HG03571 (cell line): Measurements from ENCODE around the gene ZNF148.

Source experiments
- ATAC-seq: cut with Tn5 transposase; IDR thresholded peaks from one replicate; pipeline ENCODE4 v1.9.1; 2021; ENCODE audit not compliant: unreplicated experiment

The ZNF148 gene

DNA sequence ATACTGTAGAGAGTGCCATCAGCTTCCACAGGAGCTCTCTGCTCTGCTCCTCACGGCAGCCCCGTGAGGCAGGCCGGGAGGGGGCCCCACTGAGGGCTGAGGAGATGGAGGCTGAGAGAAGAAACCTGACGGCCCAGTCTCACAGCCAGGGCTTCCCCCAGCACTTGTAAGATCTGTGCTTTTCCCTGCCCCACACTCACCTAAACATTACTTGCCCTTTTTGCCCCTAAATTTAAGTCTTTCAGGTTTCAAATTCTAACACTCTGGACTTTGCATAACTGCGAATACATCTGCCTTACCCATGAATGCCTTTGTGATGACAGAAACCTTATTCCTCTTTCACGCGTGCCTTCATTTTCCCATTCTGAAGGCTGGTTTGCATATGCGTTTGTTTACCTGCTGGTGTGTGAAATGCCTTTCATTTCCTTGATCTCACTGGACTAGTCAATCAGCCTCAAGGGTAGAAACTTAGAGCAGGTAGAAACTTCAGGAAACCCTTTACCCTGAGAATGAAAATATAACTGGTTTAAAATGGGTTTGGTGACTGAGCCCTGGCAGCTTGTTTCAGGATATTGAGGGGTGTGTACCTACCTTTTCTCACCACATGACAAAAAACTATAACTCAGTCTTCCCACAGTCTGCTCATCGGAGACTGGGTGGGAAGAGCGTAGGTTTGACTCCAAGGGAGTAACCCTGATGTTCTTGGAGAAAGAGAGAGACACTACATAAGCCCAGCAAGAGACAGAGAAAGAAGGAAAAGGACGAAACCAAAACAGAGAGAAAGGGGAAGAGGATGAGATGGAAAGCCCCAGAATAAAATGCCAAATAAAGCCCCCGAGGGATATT lies 182.7 kb downstream of the ZNF148 start:
- ATAC-seq: peak; percentile 58

DNA sequence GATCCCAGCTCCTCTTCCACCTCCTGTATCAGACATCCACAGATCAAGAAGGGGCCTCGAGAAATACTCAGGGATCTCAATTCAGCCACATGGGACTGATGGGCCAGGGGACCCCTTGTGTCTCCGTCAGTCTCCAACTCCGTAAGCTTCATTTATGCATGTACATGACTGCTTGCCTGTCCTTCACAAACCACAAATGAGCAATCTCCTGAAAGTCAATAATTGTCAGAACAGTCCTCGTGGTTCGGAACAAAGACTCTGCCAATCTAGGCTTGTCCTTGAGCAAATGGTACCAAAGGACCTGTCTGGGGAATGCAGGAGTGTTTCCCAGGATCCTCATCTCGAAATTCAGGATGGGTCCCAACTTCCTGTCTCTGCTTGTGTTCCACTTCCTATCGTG lies 183.4 kb downstream of the ZNF148 start:
- ATAC-seq: no peak

DNA sequence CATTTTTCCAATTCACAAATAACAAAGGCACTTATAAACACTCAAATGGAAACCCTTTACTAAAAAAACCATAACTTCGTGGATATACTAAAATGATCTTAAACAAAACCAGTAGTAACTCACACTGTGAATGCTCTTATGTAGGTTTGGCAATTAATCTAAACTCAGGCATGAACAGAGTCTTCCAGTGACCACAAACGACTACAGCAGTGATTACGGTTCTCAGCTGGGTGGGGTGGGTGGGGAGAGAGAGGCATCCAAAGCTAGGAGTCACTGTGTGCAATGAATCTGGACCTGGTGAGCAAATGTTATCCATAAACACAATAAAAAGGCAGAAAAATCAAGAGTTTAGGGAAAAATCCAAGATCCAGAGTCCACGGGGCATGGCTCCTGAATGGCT lies 183.9 kb downstream of the ZNF148 start:
- ATAC-seq: no peak

DNA sequence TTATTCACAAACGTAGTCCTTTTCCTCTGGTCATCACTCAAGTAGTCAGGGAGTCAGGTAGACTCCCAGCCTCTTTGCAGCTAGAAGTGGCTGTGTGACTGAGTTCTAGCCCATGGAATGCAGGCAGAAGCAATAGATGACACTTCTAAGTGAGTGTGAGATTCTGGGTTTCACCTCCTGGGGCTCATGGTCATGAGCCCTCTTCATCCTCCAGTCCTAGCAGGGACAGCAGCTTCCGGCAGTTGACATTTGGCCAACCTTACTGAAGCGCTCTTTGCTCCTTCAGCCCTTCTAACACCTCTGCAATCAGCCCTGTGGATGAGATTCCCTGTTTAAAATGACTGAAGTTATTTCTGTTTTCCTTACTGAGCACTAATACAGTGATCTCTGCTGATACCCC lies 184.3 kb downstream of the ZNF148 start:
- no peak for ATAC-seq

DNA sequence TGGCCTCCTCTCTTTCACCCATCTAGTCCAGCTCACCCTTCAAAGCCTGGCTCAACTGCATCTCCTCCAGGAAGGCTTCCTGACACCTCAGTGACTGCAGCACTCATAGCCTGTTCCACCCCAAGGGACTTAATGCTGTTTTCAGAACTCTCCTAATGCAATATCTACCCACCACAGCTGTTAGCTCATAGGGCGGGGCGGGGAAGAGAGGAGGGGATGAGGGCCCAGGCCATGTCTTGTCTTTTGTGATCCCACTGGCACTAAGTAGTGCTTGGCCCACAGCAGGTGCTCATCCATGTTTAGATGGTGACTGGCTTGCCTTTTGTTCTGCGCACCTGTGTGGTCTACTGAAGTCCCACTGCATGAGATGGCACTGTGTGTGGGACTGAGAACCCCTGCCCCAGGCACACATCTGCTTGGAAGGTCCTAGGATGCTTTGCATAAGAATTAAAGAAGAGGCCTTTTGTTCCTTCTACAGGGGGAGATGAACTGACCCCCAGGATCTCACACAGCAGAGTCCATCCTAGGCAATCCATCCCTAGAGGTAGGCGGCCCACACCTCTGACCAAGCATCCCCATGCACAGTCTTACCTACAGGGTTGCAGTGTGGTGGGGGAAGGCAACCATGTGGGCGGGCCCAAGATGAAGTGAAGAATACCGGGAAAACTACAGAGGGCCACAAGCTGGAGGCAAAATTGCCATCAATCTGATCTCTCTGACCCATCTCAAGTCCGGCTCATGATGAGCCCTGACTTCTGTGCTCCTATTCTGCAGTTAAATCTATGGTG lies 185.6 kb downstream of the ZNF148 start:
- no peak for ATAC-seq

DNA sequence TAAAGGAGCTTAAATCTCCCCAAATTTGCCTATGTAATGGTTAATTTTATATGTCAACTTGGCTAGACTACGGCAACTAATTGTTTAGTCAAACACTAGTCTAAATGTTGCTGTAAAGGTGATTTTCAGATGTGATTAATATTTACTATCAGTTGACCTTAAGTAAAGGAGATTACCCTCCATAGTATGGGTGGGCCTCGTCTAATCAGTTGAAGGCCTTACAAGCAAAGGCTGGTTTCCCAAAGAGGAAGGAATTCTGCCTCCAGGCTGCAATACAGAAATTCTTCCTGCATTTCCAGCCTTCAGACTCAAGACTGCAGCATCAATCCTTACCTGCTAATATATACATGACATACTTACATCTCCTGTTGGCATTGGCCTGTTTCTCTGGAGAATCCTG lies 186.2 kb downstream of the ZNF148 start:
- ATAC-seq: no peak

DNA sequence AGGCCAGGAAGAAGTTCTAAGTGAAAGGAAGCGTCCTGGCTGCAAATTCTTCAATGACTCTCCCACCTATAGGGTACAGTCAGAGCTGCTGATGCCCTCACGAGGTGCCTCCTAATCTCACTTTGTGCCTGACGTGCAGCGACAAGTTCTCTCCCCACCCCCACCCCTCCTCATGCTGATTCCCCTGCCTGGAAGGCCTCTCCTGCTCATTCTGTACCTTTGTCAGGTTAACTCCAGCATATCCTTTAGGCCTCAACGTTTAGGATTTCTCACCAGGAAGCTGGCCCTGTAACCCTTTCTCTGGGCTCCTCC lies 187.6 kb downstream of the ZNF148 start:
- no peak for ATAC-seq

DNA sequence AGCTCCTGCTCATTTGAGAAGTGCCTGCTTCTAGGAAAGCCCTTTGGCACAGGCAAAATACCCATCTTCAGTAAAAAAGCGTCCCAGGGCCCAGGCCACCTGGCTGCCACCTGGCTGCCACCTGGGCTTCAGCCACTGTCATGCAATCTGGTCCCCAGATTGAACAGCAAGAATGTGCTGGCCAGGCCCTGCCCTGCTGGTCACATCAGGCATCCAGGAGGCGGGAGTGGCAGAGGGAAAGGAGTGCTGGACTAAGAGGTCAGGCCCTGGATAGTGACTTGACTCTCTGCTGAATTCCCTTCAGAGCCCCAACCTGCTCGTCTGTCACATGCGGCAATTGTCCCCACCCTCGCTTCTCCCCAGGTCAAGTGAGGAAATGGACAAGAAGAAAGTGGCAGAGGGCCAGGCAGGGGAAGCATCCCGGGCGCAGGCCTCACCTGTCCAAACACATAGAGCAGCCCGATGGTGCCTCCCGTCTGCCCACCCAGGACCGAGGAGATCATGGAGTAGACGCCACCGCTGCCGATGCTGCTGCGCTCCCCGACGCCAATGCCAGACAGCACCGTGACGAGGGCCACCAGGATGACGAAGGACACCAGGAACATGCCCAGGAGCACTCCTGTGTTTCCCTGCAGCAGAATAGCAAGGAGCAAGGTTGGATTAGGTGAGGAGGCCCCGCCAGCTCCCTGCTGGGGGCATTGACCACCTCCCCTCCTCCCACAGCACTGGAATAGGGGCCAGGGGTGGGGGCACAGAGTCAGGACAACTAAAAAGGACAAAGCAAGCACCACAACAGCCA lies 188.1 kb downstream of the ZNF148 start:
- no peak for ATAC-seq

DNA sequence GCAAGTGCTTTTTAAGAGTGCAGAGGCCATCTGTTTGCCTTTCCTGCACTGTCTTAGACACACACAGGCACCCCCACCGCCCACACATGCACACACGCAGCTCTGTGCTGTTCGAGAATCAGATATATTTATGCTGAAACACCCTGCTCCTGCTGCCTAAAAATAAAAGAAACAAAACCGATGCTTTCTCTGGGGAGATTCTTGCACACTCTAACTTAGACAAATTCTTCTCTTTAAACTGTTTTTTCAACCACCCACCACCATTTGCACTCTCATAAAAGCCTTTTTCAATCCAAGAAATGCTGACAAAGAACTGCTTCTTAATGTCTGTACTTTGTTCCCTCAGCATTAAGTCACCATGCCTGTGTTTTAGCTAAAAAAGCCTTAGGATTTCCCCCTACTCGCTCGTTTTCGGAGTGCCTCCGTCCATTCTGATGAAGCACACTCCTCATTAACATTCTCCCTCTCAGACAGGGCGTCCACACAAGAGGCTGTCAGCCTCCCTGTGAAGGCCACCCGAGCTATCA lies 188.8 kb downstream of the ZNF148 start:
- no peak for ATAC-seq

DNA sequence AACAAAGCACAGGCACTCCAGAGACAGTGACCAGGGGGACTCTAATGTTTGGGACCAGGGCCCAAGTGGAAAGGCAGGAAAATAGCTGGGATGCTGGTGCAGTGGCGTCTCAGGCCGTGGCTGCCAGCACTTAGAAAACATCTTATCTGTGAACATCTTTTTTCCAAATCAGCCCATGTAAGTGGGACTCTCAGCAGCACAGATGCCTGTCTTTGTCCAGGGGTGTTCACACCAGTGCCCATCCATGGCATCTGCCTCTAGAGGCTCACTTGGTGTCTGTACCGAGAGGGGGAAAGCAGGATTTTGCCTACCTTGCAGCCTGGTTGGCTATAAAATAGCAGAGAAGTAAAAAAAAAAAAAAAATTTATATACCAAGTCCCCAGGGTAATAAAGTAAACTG lies 189.3 kb downstream of the ZNF148 start:
- no peak for ATAC-seq

DNA sequence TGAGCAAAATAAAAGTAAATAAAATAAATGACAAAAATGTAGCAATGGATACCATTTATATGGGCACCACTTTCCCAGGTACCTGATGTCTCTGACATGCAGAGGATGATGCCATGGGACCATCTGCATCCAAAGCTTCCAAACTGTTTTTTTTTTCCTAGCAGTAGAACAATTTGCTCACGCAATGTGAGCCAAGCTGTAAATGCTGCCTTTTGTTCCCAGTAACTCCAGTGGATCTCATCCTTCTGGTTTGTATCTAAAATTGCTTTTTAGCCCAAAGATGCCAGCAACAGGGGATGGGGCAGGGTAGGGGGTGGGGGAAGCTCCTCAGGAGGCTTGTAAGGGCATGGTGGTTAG lies 195.3 kb downstream of the ZNF148 start:
- no peak for ATAC-seq

DNA sequence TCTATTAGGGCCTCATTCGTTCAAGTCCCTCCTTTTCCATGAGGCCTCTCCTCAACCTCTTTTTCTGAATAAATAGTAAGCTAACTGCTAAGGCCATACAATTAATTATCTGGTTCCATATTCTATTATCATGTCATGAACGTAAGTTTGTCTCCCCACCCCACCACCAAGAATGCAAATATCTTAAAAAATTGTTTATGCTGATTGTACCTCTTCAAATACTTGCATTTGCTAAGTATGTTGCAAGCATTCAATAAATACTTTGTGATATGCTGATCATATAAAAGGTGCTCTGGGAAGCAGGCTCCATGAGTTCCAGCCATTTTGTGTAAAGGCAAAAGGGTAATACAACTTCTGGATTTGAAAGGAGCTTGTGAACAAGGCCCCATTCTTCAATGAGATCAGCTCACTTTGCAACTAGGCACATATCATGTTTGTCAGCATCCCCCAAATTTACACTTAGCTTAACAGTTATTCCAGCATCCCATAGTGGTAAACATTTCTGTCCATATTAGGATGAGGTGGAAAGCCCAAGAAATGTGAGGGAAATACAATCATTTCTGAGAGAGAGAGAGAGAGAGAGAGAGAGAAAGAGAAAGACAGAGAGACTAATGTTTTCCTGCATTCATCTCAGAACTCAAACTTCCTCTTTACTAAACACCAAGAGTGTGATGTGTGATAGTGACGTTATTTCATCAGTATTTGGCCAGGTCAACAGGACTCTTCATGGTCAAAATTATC lies 195.8 kb downstream of the ZNF148 start:
- no peak for ATAC-seq

DNA sequence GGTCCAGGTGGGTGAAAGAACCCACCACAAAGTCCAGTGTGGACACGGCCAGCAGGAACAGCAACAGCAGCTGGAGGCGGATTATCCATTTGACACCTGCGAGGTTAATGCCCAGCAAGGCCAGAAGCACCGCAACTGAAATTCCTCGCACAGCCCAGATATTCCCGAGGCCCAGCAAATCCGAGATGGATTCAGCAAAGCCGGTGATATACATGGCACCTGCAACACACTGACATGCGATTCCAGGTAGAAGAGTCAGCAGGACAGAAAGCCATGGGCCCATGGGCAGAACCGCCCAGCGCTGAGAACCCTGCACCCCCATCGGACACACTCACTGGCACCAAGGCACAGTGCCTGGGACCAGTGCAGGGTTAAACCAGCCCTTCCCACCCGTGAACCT lies 197.4 kb downstream of the ZNF148 start:
- ATAC-seq: no peak
